K562 (cell line): ENCODE results near the gene RBMS3. TPM values are rescaled to one million over a fixed set of nuclear protein-coding genes. Genes with fewer than 3 reads are reported as not detected.

Experiments used
- ATAC-seq: fragments of 200-7000 bp; cut with Tn5 transposase; 3 replicates; pipeline ENCODE4 v1.9.1; 2020; ENCODE audit warnings: moderate library complexity
- BruUV-seq: library from RNA; stranded (reverse); fragments of 400-500 nt; replicated peaks from 2 replicates; lab custom pipeline; 2021; lab: Mats Ljungman, UMichigan
- CTCF ChIA-PET: fragments of 300-600 bp; formaldehyde crosslinking; extraction: SDS; loops from one replicate; lab custom pipeline; 2021; ENCODE audit warnings: low intra/inter-chr PET ratio; lab: Yijun Ruan, JAX
- POLR2A ChIA-PET: fragments of 300-600, 350-650 bp; sonication (Branson Sonifier 250); formaldehyde crosslinking; extraction: SDS; loops from one replicate; lab custom pipeline; 2021; ENCODE audit warnings: antibody characterized with exemption, inconsistent platforms; lab: Yijun Ruan, JAX
- DNase-seq, 4 experiments: peaks; one replicate each; pipeline versions ENCODE4 v3.0.0 to v3.0.0-alpha.2; 2011 to 2018; ENCODE audit warnings: low spot score in 3 of 4, mixed read lengths in 3 of 4; ENCODE audit errors: extremely low read depth in 1 of 4
- FAIRE-seq: peaks from 2 replicates; lab custom pipeline; 2011; peaks lifted over from hg19 to GRCh38; lab: Jason Lieb, UNC
- H2AFZ ChIP-seq: 2 replicates; pipeline ENCODE4 v1.6.0; 2011; ENCODE audit warnings: low read depth, low read length, control low read depth, inconsistent platforms
- H3K27ac ChIP-seq: fragments of 200-600 bp; 3 replicates; pipeline ENCODE4 v1.8.0; 2011; ENCODE audit warnings: low read depth, mild to moderate bottlenecking, control low read depth, inconsistent platforms, low read length, moderate library complexity, mixed read lengths; ENCODE audit errors: extremely low read depth
- H3K27me3 ChIP-seq, 2 experiments: fragments of 300-600 bp in 1 of 2; 2 replicates in 1 of 2; 3 replicates in 1 of 2; pipeline versions ENCODE4 v1.6.0 to v1.8.0; 2011; ENCODE audit warnings: inconsistent platforms in 2 of 2, low read length in 2 of 2, mild to moderate bottlenecking in 1 of 2, mixed read lengths in 1 of 2, moderate library complexity in 1 of 2; ENCODE audit not compliant: control insufficient read depth in 2 of 2, insufficient read depth in 2 of 2
- H3K36me3 ChIP-seq: fragments of 300-600 bp; 3 replicates; pipeline ENCODE4 v1.8.0; 2011; ENCODE audit warnings: mild to moderate bottlenecking, low read length, inconsistent platforms; ENCODE audit not compliant: control insufficient read depth, insufficient read depth
- H3K4me1 ChIP-seq, 2 experiments: fragments of 200-600 bp in 1 of 2; replicated peaks in 1 of 2; 2 replicates in 1 of 2; 3 replicates in 1 of 2; pipeline versions ENCODE4 v1.5.1 to v1.8.0; 2011; ENCODE audit warnings: inconsistent platforms in 2 of 2, low read length in 2 of 2, mild to moderate bottlenecking in 1 of 2, mixed read lengths in 1 of 2, moderate library complexity in 1 of 2; ENCODE audit not compliant: control insufficient read depth in 2 of 2, insufficient read depth in 2 of 2
- H3K4me2 ChIP-seq: 2 replicates; pipeline ENCODE4 v1.6.1; 2011; ENCODE audit warnings: low read length, control low read depth, inconsistent platforms, mixed read lengths; ENCODE audit not compliant: insufficient read depth
- H3K4me3 ChIP-seq: fragments of 200-600 bp; sonication (generic), shearing (Covaris generic); 2 replicates; pipeline ENCODE4 v1.5.1; 2016; ENCODE audit warnings: control low read depth, inconsistent platforms
- H3K79me2 ChIP-seq: fragments of 200-600 bp; 3 replicates; pipeline ENCODE4 v1.8.0; 2011; ENCODE audit warnings: low read length, inconsistent platforms; ENCODE audit not compliant: control insufficient read depth, insufficient read depth
- H3K9ac ChIP-seq, 2 experiments: 2 replicates each; pipeline versions ENCODE4 v1.6.0 to v1.6.1; 2011; ENCODE audit warnings: low read depth in 2 of 2, low read length in 2 of 2, control low read depth in 1 of 2, inconsistent platforms in 1 of 2, mild to moderate bottlenecking in 1 of 2, mixed read lengths in 1 of 2; ENCODE audit not compliant: insufficient read depth in 1 of 2
- H3K9me1 ChIP-seq: one replicate; pipeline ENCODE4 v1.6.0; 2011; ENCODE audit warnings: inconsistent platforms, mild to moderate bottlenecking, low read length, moderate library complexity; ENCODE audit not compliant: control insufficient read depth, insufficient read depth
- H3K9me3 ChIP-seq: replicated peaks from 2 replicates; pipeline ENCODE4 v1.5.1; 2011; ENCODE audit warnings: low read depth, low read length, inconsistent platforms; ENCODE audit not compliant: control insufficient read depth, insufficient read depth
- H4K20me1 ChIP-seq: replicated peaks from 2 replicates; pipeline ENCODE4 v1.6.1; 2011; ENCODE audit warnings: low read length, inconsistent platforms, mixed read lengths; ENCODE audit not compliant: control insufficient read depth, insufficient read depth
- ARID3B ChIP-seq: fragments of 250-450 bp; sonication (Bioruptor Pico); IDR thresholded peaks from 2 replicates; pipeline ENCODE4 v1.4.0; 2020; ENCODE audit warnings: borderline replicate concordance
- ASH1L ChIP-seq: fragments of 450-650 bp; IDR thresholded peaks from 2 replicates; pipeline ENCODE4 v1.6.1; 2018; ENCODE audit warnings: borderline replicate concordance, mild to moderate bottlenecking, low read depth; ENCODE audit not compliant: partially characterized antibody
- BACH1 ChIP-seq: fragments of 200-800 bp; sonication (Bioruptor generic); IDR thresholded peaks from 2 replicates; pipeline ENCODE4 v1.6.1; 2016; ENCODE audit warnings: missing genetic modification characterization, missing compliant biosample characterization
- CBX8 ChIP-seq: fragments of 200-600 bp; sonication (generic); IDR thresholded peaks from 2 replicates; pipeline ENCODE4 v1.6.1; 2012; ENCODE audit warnings: borderline replicate concordance, mixed run types, low read depth, mild to moderate bottlenecking, moderate library complexity, mixed read lengths, low read length, control low read depth, inconsistent platforms; ENCODE audit not compliant: poor library complexity, severe bottlenecking; ENCODE audit errors: extremely low read depth
- CHAMP1 ChIP-seq: fragments of 450-650 bp; IDR thresholded peaks from 2 replicates; pipeline ENCODE4 v1.6.1; 2016; ENCODE audit warnings: mild to moderate bottlenecking
- FUS ChIP-seq: fragments of 200-400 bp; formaldehyde crosslinking; optimal IDR thresholded peaks from 2 replicates; pipeline ENCODE3; 2017; ENCODE audit warnings: low read depth, low read length
- GABPB1 ChIP-seq: sonication (generic); formaldehyde crosslinking; IDR thresholded peaks from 2 replicates; pipeline ENCODE4 v1.8.0; 2022; ENCODE audit warnings: mild to moderate bottlenecking, missing genetic modification reagents
- GATA2 ChIP-seq: sonication (generic); formaldehyde crosslinking; IDR thresholded peaks from 2 replicates; pipeline ENCODE4 v1.4.0; 2020; ENCODE audit warnings: mild to moderate bottlenecking, missing genetic modification reagents
- HNRNPK ChIP-seq: fragments of 200-400 bp; formaldehyde crosslinking; IDR thresholded peaks from one replicate; pipeline ENCODE4 v1.6.1; 2018; ENCODE audit warnings: mild to moderate bottlenecking, low read depth, low read length; ENCODE audit not compliant: poor library complexity, severe bottlenecking
- MTA1 ChIP-seq: fragments of 450-650 bp; IDR thresholded peaks from 2 replicates; pipeline ENCODE4 v1.6.1; 2017; ENCODE audit warnings: borderline replicate concordance
- MXI1 ChIP-seq: IDR thresholded peaks from 2 replicates; pipeline ENCODE4 v1.6.1; 2011; ENCODE audit warnings: low read depth, mild to moderate bottlenecking, improper control_type of control experiment, low read length
- NFIC ChIP-seq: fragments of 450-650 bp; IDR thresholded peaks from 2 replicates; pipeline ENCODE4 v1.6.1; 2017; ENCODE audit warnings: mild to moderate bottlenecking, inconsistent platforms
- NONO ChIP-seq, 2 experiments: fragments of 200-400 bp in 1 of 2; fragments of 450-650 bp in 1 of 2; formaldehyde crosslinking in 1 of 2; IDR thresholded peaks; 2 replicates each; pipeline ENCODE4 v1.6.1; 2017; ENCODE audit warnings: low read depth in 2 of 2, mild to moderate bottlenecking in 2 of 2, moderate library complexity in 2 of 2, low read length in 1 of 2
- POLR2H ChIP-seq: IDR thresholded peaks from 2 replicates; pipeline ENCODE4 v1.6.1; 2016; ENCODE audit warnings: missing genetic modification characterization, low read depth, mild to moderate bottlenecking, control low read depth, missing compliant biosample characterization, moderate library complexity
- TAL1 ChIP-seq: fragments of 450-650 bp; IDR thresholded peaks from 2 replicates; pipeline ENCODE4 v1.6.1; 2016; ENCODE audit warnings: mild to moderate bottlenecking
- TCFL5 ChIP-seq: fragments of 250-450 bp; sonication (Bioruptor Pico); conservative IDR thresholded peaks from 2 replicates; pipeline ENCODE4 v1.6.1; 2021; ENCODE audit warnings: mild to moderate bottlenecking, moderate library complexity, matching md5 sums
- ZFPM2 ChIP-seq: fragments of 250-450 bp; sonication (Bioruptor Pico); IDR thresholded peaks from 2 replicates; pipeline ENCODE4 v1.5.1; 2022; ENCODE audit warnings: mild to moderate bottlenecking
- ZNF224 ChIP-seq: sonication (generic); formaldehyde crosslinking; IDR thresholded peaks from 2 replicates; pipeline ENCODE4 v1.8.0; 2022; ENCODE audit warnings: mild to moderate bottlenecking, missing genetic modification reagents
- ZNF57 ChIP-seq: fragments of 450-650 bp; formaldehyde crosslinking; IDR thresholded peaks from 2 replicates; pipeline ENCODE4 v1.4.0; 2020; ENCODE audit warnings: mild to moderate bottlenecking, moderate library complexity
- WGBS: fragments of 100-300 bp; shearing (Covaris generic); methylation state at CpG from one replicate; pipeline ENCODE4 v1.1.6; 2016; ENCODE audit warnings: low coverage, mixed read lengths; ENCODE audit not compliant: insufficient coverage; ENCODE audit errors: missing lambda C conversion rate; 5-methylcytosine and 5-hydroxymethylcytosine counted together
- in situ Hi-C: fragments of 300-500 bp; cut with MboI; formaldehyde crosslinking; loops from 4 replicates; pipeline ENCODE4 v1.15.0; 2018; ENCODE audit warnings: inconsistent platforms, mixed read lengths
- intact Hi-C: fragments of 100-400 bp; cut with micrococcal nuclease; formaldehyde crosslinking; loops from 2 replicates; pipeline ENCODE4 v1.14.2; 2022
- polyA plus RNA-seq, 8 experiments: library from polyadenylated mRNA; depleted of rRNA in 4 of 8; stranded (reverse) in 5 of 8; unstranded in 3 of 8; fragments of >200 nt; fragmentation: Nextera tagmentation in 2 of 8; fragmentation: Illumina TruSeq in 1 of 8; extraction: Ambion mirVana in 2 of 8; extraction: Trizol in 1 of 8; gene quantifications; 2 replicates each; pipeline versions ENCODE4 v1.2.1 to v1.2.3, GENCODE V29; 2011 to 2014; ENCODE audit warnings: inconsistent platforms in 1 of 8, missing spikeins in 1 of 8
- total RNA-seq, 7 experiments: library from RNA; depleted of rRNA in 6 of 7; stranded (reverse); fragments of >200 nt in 6 of 7; fragmentation: Illumina TruSeq in 2 of 7; extraction: Trizol in 2 of 7; gene quantifications; 2 replicates each; pipeline versions ENCODE4 v1.2.1 to v1.2.3, GENCODE V29; 2011 to 2021; ENCODE audit warnings: low replicate concordance in 1 of 7

Gene RBMS3
- total and polyA plus RNA-seq, 9 of the 15 experiments (the other 6 are each of a cell fraction or from before 2014, with no cell fraction given), result 0.20 TPM; not detected in 8

- Histone ChIP-seq H2AFZ (no peak overlapping the region), H3K4me1 (no peaks in the 10 kb centered on the region; a peak in 1 of 5 replicates), H3K27ac (no peak overlapping the region), H3K9me1 (no peaks in the 10 kb centered on the region), H3K9me3 (no peaks in the 10 kb centered on the region), H3K4me2 (no peak overlapping the region), H3K9ac (no peak overlapping the region), H3K36me3 (no peaks in the 10 kb centered on the region), H3K4me3 (no peak overlapping the region), H4K20me1 (no peaks in the 10 kb centered on the region), H3K27me3 (no peaks in the 10 kb centered on the region), H3K79me2 (no peaks in the 10 kb centered on the region)
- DNase-seq, result no peak
- BruUV-seq, result no TSS peak
- ChIA-PET CTCF (no interaction called here), POLR2A (interaction anchor here (0.6 kb wide), 1 partner anchor 1788 kb away, joined by 3 read pairs; no protein-coding TSS in a partner anchor)
- 0% methylated on average over 9 of the region's 9 CpGs for WGBS
- intact Hi-C loops (no loop called here), in situ Hi-C loops (no loop called here)
- TF ChIP-seq ARID3B (CRISPR knock-in tag) (no peak), CHAMP1 (no peak), TCFL5 (no peak), ZFPM2 (CRISPR knock-in tag) (no peak), HNRNPK (no peak), GABPB1 (CRISPR knock-in tag) (no peak), CBX8 (no peak), MXI1 (no peak), ASH1L (no peak), GATA2 (CRISPR knock-in tag) (no peak), ZNF224 (no peak), FUS (no peak), TAL1 (no peak), POLR2H (tag) (no peak), MTA1 (no peak), NONO (IDR thresholded peaks at IDR 0.05; ENCODE audit: low read depth in 2 of 2, low read length in 1 of 2) (no peak), NFIC (no peak), BACH1 (tag) (no peak), ZNF57 (no peak)
- ATAC-seq, result no peak
- no peak for FAIRE-seq
These were observed 194.5 kb downstream of the RBMS3 start for GRCh38 chr3:29475305-29475840.
